HG03045 (cell line): ENCODE data around the gene LTA.
A peak's percentile ranks its signal among the peaks of the same experiment; 100 is the strongest.

Experiments used
- ATAC-seq: cut with Tn5 transposase; IDR thresholded peaks from one replicate; pipeline ENCODE4 v1.9.1; 2021; ENCODE audit warnings: mild to moderate bottlenecking, moderate library complexity; ENCODE audit not compliant: unreplicated experiment

LTA gene

GRCh38 chr6:31568537-31568961 is 3.5 kb upstream of the LTA start:
- peak; percentile 56 for ATAC-seq

GRCh38 chr6:31569861-31570536 is 2.1 kb upstream of the LTA start:
- ATAC-seq, result no peak

GRCh38 chr6:31573239-31574105 is 1.4 kb downstream of the LTA start:
- ATAC-seq, result no peak

- no peak for ATAC-seq
Measured at GRCh38 chr6:31574106-31575061, 2.3 kb downstream of the LTA start.

- ATAC-seq, result no peak
Measured at GRCh38 chr6:31575335-31575901, 3.3 kb downstream of the LTA start, which contains the start of gene TNF. Gene TNF (plus strand): TSS chr6:31575565. CDS start chr6:31575742, 177 bp downstream.

- ATAC-seq, result no peak
Measured at GRCh38 chr6:31575952-31576685, 4.0 kb downstream of the LTA start.

GRCh38 chr6:31576897-31577578 is 4.9 kb downstream of the LTA start:
- ATAC-seq, result no peak

GRCh38 chr6:31577579-31577966 is 5.5 kb downstream of the LTA start:
- no peak for ATAC-seq

GRCh38 chr6:31578184-31579118 is 6.4 kb downstream of the LTA start:
- no peak for ATAC-seq

GRCh38 chr6:31579119-31579505 is 7.0 kb downstream of the LTA start:
- no peak for ATAC-seq

- no peak for ATAC-seq
Measured at GRCh38 chr6:31579546-31580437, 7.7 kb downstream of the LTA start.

GRCh38 chr6:31580438-31580740 is 8.3 kb downstream of the LTA start:
- no peak for ATAC-seq

- ATAC-seq, result peak; percentile 48
Measured at GRCh38 chr6:31580807-31581433, 8.8 kb downstream of the LTA start.

GRCh38 chr6:31581434-31582229 is 9.5 kb downstream of the LTA start:
- ATAC-seq, result no peak

GRCh38 chr6:31582230-31582643 is 10.1 kb downstream of the LTA start, which contains the start of gene LTB:
Gene LTB (minus strand): TSS chr6:31582424. CDS start chr6:31582417, 7 bp downstream.
- ATAC-seq, result no peak

- ATAC-seq, result no peak
Measured at GRCh38 chr6:31585491-31585890, 13.4 kb downstream of the LTA start.
